HPDE6-E6E7 (cell line): ENCODE results near the gene KMT5C.

ENCODE experiments used
- DNase-seq: peaks from one replicate; pipeline ENCODE4 v3.0.0; 2011; ENCODE audit warnings: missing footprints; ENCODE audit errors: extremely low spot score

Gene KMT5C

GRCh38 chr19:55346725-55347441 lies 7.2 kb downstream of the KMT5C start:
- no peak for DNase-seq

DNA sequence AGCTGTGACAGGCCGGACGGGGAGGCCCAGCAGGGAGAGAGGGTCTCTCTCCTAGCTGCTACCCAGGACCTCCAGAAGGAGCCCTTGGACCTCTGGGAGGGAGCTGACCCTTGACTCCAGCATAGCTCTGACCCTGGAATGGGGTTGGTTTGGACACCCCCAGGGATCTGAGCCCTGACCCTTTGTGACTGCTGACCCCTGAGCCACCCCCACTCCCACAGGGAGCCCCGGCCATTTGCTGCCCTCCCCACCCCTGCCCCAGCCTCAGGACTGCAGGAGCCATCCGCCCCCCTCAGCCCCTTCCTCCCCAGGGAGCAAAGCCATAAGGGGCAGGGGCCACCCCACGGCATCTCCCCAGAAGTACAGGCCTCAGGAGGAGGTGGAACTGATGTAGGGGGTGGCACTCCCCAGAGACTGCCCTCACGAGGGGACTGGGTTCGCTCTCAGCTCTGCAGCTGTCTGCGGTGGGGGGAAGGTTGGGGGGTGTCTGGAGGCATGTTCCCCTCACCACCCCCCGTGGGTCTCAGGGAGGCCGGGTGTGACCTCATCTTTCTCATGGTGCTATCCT lies 7.8 kb downstream of the KMT5C start:
- no peak for DNase-seq

DNA sequence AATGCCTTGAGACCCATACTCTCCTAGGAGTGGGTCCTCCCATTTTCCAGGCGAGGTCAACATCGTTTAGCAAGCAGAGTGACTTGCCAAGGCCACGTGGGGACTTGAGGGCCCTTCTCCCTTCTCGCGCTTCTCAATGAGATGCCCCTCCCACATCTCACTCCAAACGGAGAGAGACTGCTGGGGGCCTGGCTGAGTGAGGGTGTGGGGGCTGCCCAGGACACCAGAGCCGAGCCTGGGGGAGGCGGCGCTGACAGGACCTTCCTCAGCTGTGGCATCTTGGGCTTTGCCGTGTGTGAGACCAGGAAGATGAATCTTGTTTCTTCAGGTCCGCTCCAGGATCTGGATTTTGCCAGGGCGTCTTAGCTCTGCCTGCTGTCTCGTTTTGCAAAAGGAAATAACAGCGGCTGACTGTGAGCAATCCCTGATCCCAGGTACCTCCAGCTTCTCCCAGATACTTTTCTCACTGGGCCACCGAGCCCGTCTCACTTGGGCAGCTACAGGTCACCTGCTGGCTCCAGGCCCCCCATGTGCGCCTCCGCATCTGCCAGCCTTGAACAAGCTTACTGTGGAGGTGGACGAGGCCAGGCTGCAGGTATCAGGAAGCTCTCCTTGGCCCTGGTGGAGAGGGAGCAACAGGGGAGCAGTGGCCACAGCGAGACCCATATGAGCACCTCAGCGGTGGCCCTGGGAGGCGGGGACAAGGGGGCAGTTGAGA lies 8.8 kb downstream of the KMT5C start:
- no peak for DNase-seq

GRCh38 chr19:55350620-55351315 lies 11.1 kb downstream of the KMT5C start:
- DNase-seq: no peak

DNA sequence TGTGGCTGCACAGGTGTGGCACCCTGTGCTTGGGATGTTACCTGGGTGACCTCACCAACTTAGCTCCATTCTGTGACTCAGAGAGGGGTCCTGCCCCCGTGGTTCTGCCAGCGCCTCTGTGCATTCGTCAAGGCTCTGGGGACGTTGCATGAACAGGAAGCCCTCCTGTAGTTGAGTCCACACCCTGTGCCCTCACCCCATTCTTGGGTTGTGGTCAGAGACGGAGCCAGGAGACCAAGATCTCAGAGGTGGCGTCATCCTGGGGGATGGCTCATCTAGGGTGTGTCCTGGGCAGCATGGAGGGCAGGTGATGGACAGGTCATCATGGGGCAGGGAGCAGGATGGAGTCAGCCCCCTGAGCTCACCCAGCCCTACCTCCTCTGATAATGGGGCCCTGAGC lies 12.4 kb downstream of the KMT5C start:
- peak; percentile 67 for DNase-seq

GRCh38 chr19:55352549-55353145 lies 13.0 kb downstream of the KMT5C start:
- DNase-seq: no peak

- DNase-seq: no peak
These were observed 13.7 kb downstream of the KMT5C start for GRCh38 chr19:55353356-55353802.

GRCh38 chr19:55353803-55354697 lies 14.4 kb downstream of the KMT5C start:
- peak; percentile 86 for DNase-seq

DNA sequence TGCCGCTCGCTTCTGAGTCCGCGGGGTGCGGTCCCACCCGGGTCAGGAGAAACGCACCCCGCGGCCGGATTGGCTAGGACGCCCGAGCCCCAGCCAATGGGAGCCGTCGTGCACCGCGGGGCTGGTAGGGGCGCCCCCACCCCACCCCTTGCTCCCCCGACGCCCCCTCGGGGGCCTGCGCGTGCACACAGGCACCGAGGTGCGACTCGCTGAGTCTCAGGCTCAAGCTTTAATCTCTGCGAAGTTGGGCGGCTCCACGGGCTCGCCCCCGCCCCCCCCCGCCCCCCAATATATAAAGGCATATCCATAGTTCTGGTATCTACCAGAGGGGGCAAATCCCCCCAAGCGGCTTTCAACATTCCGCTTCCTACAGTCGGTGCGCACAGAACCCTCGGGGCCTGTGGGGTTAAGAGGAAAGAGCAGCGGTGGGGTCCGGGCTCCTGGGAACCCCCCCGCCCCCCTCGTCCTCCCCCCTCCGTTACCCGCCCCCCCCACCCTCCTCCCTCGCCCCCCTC lies 15.1 kb downstream of the KMT5C start, which contains the start of gene COX6B2:
TSS of gene COX6B2 (minus strand) at position 22 of the 515 bp plus-strand sequence. CDS start 198 bp downstream, outside the sequence.
- DNase-seq: no peak

DNA sequence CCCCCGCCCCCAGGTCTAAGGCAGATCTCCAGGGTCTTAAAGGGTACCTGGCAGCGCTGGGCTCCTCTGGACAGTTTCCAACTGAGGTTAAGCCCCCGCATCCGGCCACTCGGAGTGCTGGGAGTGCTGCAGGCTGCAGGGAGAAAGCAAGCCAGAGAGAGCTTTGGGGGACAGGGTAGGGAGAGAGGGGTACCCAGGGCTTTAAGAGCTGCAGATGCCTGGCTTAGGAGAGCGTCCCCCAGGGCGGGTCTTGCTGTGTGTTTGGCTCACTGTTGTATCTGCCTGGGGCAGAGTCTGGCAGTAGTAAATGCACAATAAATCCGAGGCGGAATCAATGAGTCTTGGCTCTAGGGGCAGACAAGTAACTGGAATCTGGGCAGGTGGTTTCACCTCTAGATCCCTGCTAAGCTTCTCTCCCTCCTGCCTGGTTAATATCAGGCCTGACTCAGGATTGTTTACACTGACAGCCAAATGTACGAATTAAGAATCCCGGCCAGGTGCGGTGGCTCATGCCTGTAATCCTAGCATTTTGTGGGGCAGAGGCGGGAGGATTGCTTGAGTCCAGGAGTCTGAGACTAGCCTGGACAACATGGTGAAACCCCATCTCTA lies 15.6 kb downstream of the KMT5C start:
- DNase-seq: no peak

DNA sequence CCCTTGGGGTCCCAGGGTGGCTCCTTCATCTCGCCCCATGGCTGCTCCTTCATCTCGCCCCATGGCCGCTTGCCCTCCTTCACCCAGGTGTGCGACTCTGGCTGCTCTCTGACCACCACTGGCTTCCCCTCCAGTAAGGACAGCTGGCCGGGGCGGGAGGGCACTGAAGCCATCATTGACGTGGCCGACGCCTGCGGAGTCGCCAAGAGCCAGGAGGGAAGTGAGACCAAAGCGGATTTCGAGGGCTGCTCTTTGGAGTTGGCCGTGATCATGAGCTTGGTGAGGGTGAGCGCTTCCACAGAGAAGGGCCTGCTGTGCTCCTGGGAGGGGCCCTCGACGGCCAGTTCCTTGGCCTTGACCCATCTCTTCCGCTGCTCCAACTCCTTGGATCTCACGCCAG lies 18.8 kb downstream of the KMT5C start:
- no peak for DNase-seq

DNA sequence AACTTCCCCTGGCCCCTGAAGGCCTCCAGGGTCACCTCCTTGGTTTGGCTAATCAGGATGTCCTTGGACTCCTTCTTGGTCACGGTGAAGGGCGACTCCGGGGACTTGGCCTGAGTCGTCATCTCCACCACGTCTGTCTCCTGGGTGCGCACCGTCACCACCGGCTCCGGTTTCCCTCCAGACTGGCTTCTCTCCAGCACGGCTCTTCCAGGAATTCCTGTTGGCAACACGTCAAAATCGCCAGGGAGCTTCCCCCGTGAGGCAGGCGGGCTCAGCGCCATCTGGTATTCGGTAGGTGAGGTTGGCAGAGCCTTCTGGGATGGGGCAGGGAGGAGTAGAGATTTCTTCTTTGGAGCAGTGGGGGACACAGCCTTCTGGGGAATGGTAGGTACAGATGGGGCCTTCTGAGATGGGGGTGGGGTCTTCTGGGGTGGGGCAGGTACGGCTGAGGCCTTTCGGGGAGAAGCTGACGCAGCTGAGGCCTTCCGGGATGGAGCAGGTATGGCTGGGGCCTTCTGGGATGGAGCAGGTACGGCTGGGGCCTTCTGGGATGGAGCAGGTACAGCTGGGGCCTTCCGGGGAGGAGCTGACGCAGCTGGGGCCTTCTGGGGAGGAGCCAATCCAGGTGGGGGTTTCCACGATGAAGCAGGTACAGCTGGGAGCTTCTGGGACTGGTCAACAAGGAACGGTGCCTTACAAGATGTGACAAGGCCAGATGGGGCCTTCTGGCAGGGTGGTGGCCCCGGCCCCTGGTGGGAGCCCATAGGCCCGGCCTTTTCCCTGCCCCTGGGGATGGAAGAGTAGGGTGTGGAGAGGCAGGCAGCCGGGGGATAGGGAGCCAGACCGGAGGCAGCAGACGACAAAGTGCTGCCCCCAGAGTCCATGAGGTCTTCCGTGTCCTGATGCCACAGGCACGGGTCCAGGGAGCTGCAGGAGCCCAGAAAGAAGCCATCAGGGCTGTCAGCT lies 19.6 kb downstream of the KMT5C start:
- DNase-seq: no peak

- no peak for DNase-seq
These were observed 21.2 kb downstream of the KMT5C start for GRCh38 chr19:55360902-55361301.

- no peak for DNase-seq
These were observed 22.7 kb downstream of the KMT5C start for GRCh38 chr19:55362174-55362989.

DNA sequence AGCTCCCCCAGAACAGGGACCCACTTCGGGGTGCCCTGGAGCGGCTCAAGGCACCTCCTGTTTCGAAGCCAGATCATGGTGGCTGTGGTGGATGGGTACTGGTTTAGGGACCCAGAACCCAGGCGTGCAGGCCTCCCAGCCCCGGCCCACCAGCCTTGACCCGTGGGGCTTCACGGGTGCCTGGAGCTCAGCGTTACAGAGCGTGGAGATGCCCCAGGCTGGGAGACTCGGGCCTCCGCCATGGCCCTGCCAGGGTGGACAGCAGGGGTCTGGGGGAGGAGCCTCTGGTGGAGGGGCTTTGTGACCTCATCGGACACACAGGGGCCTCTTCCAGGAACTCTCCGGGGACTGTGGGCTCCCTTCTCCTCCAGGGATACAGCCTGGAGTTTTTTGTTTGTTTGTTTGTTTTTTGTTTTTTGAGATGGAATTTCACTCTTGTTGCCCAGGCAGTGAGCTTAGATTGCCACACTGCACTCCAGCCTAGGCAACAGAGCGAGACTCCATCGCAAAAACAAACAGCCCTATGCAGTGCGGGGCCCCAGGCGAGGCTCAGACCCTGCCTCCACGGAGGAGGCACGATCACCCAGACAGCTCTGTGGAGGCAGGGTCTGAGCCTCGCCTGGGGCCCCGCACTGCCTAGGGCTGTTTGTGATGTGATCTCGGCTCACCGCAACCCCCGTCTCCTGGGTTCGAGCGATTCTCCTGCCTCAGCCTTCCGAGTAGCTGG lies 23.5 kb downstream of the KMT5C start, which contains the start of gene GARIN5B:
TSS of gene GARIN5B (minus strand) at position 271 of the 727 bp plus-strand sequence. CDS start at position 77, 194 bp downstream.
- no peak for DNase-seq

GRCh38 chr19:55365245-55365644 lies 25.6 kb downstream of the KMT5C start:
- no peak for DNase-seq

DNA sequence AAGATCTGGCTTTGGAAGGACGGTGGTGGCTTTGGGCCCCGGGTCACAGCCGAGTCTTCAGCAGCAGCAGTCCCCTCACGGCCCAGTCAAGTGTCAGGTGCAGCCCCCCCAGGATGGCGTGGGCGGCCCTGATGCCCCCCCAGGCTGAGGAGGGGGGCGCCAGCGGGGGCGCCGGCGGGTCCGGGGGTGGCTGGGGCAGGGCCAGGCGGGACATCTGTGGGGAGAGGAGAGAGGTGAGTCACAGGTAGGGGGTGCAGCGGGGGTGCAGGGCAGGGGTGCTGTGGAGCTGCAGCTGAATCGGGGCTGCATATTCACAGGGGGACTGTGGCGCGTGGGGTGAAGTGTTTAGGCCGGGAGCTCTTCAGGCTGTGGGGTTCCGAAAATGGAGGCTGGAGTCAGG lies 26.3 kb downstream of the KMT5C start:
- no peak for DNase-seq
